Fibroblast of the aortic adventitia (primary cell): ENCODE measurements around the gene KRTAP4-6. TPM values are rescaled to one million over a fixed set of nuclear protein-coding genes. Genes with fewer than 3 reads are reported as not detected.

ENCODE experiments used
- DNase-seq: peaks from one replicate; pipeline ENCODE4 v3.0.0-alpha.2; 2010; ENCODE audit warnings: low read depth
- H3K4me3 ChIP-seq: 2 replicates; pipeline ENCODE4 v1.5.1; 2011; ENCODE audit warnings: low read depth, mild to moderate bottlenecking, control low read depth, low read length, moderate library complexity
- small RNA-seq: library from RNA; depleted of rRNA; stranded (forward); fragments of <200 nt; gene quantifications from one replicate; pipeline ENCODE3, GENCODE V24; 2012
- total RNA-seq: library from RNA; depleted of rRNA; stranded (reverse); fragments of >200 nt; gene quantifications from 2 replicates; pipeline ENCODE4 v1.2.3, GENCODE V29; 2012; ENCODE audit warnings: low replicate concordance
- TF ChIP-seq, protein P1 (sequence below): IDR thresholded peaks from 2 replicates; pipeline ENCODE4 v1.5.1; 2011; ENCODE audit warnings: mild to moderate bottlenecking, low read length, control low read depth, inconsistent platforms; ENCODE audit not compliant: insufficient read depth

The KRTAP4-6 gene
- total RNA-seq, 1 donor: not detected

DNA sequence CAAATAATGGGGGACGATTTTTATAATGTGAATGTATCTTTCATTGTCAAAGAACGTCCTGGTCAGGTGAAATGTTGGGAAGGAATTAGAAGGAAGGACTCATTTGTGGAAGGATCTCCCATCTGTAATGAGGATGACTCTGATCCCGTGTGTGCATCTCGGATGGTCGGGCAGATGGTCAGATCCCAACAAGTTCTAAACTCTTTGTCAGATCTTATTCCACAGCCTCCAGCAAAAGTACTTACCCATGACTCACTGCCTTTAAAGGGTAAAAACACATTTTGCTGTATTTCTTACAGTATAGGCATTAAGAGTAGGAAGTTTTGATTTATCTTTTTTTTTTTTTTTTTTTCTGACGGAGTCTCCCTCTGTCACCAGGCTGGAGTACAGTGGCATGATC lies 41.9 kb downstream of the KRTAP4-6 start:
- no peak for DNase-seq
- no peak overlapping the region for H3K4me3 ChIP-seq
- TF ChIP-seq, protein P1, sequence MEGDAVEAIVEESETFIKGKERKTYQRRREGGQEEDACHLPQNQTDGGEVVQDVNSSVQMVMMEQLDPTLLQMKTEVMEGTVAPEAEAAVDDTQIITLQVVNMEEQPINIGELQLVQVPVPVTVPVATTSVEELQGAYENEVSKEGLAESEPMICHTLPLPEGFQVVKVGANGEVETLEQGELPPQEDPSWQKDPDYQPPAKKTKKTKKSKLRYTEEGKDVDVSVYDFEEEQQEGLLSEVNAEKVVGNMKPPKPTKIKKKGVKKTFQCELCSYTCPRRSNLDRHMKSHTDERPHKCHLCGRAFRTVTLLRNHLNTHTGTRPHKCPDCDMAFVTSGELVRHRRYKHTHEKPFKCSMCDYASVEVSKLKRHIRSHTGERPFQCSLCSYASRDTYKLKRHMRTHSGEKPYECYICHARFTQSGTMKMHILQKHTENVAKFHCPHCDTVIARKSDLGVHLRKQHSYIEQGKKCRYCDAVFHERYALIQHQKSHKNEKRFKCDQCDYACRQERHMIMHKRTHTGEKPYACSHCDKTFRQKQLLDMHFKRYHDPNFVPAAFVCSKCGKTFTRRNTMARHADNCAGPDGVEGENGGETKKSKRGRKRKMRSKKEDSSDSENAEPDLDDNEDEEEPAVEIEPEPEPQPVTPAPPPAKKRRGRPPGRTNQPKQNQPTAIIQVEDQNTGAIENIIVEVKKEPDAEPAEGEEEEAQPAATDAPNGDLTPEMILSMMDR: no peak

DNA sequence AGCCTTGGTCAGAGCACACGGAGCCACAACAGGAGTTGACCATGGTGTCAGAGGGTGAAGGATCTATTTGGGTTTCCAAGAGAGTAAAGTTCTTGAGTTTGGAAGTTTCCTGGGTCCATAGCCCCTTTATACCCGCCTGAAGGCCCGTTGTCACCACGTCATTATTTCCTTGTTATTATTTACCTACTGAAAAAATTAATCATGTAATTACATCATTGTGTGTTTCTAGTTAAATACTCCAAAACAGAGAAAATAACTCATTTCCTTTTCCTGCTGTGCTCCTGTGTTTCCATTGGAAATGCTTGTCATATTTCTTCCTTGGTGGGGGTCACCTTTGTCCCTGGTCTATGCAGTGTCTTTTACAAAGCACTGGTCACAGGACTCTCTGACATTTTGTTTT lies 42.3 kb downstream of the KRTAP4-6 start, which contains the start of gene KRTAP4-8:
Gene KRTAP4-8 (minus strand): TSS at position 101 of the 400 bp plus-strand sequence. CDS start 58 bp downstream, at position 43.
- no peak for DNase-seq
- TF ChIP-seq, protein P1: no peak
- H3K4me3 ChIP-seq: no peak within 1 kb of the TSS

DNA sequence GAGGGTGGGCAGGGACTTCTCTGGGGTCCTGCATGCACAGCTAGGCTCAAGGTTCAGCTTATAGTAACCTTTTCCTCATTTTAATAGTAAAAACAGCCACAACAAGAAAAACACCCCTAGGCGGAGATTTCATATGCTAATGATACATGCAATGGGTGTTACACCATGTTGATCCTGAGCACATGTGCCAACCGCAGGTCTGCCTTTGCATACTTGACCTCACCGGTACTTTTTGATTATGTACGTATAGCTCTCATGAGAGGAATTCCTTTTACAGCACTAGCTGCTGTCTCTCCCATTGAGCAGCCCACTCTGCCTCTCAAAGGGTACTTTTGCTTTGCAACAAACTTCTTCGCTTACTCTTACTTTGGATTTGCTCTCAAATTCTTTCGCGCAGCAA lies 44.3 kb downstream of the KRTAP4-6 start:
- TF ChIP-seq, protein P1: no peak
- H3K4me3 ChIP-seq: no peak overlapping the region
- no peak for DNase-seq

Small RNA genes lying within 50 kb of the gene (small RNA-seq; reads per million reads assigned to genes)
- gene KRTAP4-17P: not detected

Other genes with a start within 250 kb of the KRTAP4-6 start
- gene KRT23, start 202.9 kb downstream of the KRTAP4-6 start, total RNA-seq: not detected in 2 replicates
- gene KRT39, start 173.6 kb downstream of the KRTAP4-6 start, total RNA-seq: not detected in 2 replicates
- not detected in 2 replicates for gene KRT40, start 156.2 kb downstream of the KRTAP4-6 start, total RNA-seq
- not detected in 2 replicates for gene KRTAP3-3, start 146.4 kb downstream of the KRTAP4-6 start, total RNA-seq
- gene KRTAP3-2, start 140.6 kb downstream of the KRTAP4-6 start, total RNA-seq: not detected in 2 replicates
- gene KRTAP3-1, start 131.4 kb downstream of the KRTAP4-6 start, total RNA-seq: not detected in 2 replicates
- 1.4 TPM in 1 of 2 replicates, not detected in the other for gene KRTAP1-5, start 113.3 kb downstream of the KRTAP4-6 start, total RNA-seq
- not detected in 2 replicates for gene KRTAP1-4, start 110.3 kb downstream of the KRTAP4-6 start, total RNA-seq
- gene KRTAP1-3, start 105.7 kb downstream of the KRTAP4-6 start, total RNA-seq: not detected in 2 replicates
- not detected in 2 replicates for gene KRTAP1-1, start 99.1 kb downstream of the KRTAP4-6 start, total RNA-seq
- not detected in 2 replicates for gene KRTAP2-1, start 93.2 kb downstream of the KRTAP4-6 start, total RNA-seq
- not detected in 2 replicates for gene KRTAP2-2, start 85.3 kb downstream of the KRTAP4-6 start, total RNA-seq
- gene KRTAP2-3, start 80.4 kb downstream of the KRTAP4-6 start, total RNA-seq: not detected in 2 replicates
- not detected in 2 replicates for gene KRTAP2-4, start 74.7 kb downstream of the KRTAP4-6 start, total RNA-seq
- gene KRTAP4-7, start 56.4 kb downstream of the KRTAP4-6 start, total RNA-seq: not detected in 2 replicates
- gene KRTAP4-8, start 42.4 kb downstream of the KRTAP4-6 start, total RNA-seq: not detected in 2 replicates
- gene KRTAP4-16, start 38.3 kb downstream of the KRTAP4-6 start, total RNA-seq: not detected in 2 replicates
- not detected in 2 replicates for gene KRTAP4-9, start 35.2 kb downstream of the KRTAP4-6 start, total RNA-seq
- not detected in 2 replicates for gene KRTAP4-11, start 22.2 kb downstream of the KRTAP4-6 start, total RNA-seq
- gene KRTAP4-12, start 16.4 kb downstream of the KRTAP4-6 start, total RNA-seq: not detected in 2 replicates
- not detected in 2 replicates for gene KRTAP4-5, start 9.3 kb upstream of the KRTAP4-6 start, total RNA-seq
- gene KRTAP4-4, start 20.2 kb upstream of the KRTAP4-6 start, total RNA-seq: not detected in 2 replicates
- gene KRTAP4-3, start 27.7 kb upstream of the KRTAP4-6 start, total RNA-seq: not detected in 2 replicates
- gene KRTAP4-2, start 37.7 kb upstream of the KRTAP4-6 start, total RNA-seq: not detected in 2 replicates
- gene KRTAP4-1, start 44.4 kb upstream of the KRTAP4-6 start, total RNA-seq: not detected in 2 replicates
- gene KRTAP9-1, start 49.3 kb upstream of the KRTAP4-6 start, total RNA-seq: not detected in 2 replicates
- not detected in 2 replicates for gene KRTAP9-2, start 86.1 kb upstream of the KRTAP4-6 start, total RNA-seq
- not detected in 2 replicates for gene KRTAP9-3, start 91.9 kb upstream of the KRTAP4-6 start, total RNA-seq
- gene KRTAP9-8, start 97.5 kb upstream of the KRTAP4-6 start, total RNA-seq: not detected in 2 replicates
- not detected in 2 replicates for gene KRTAP9-4, start 109.1 kb upstream of the KRTAP4-6 start, total RNA-seq
- not detected in 2 replicates for gene KRTAP9-9, start 114.8 kb upstream of the KRTAP4-6 start, total RNA-seq
- gene KRTAP9-6, start 124.8 kb upstream of the KRTAP4-6 start, total RNA-seq: not detected in 2 replicates
- not detected in 2 replicates for gene KRTAP9-7, start 135.2 kb upstream of the KRTAP4-6 start, total RNA-seq
- not detected in 2 replicates for gene KRTAP29-1, start 162.3 kb upstream of the KRTAP4-6 start, total RNA-seq
- gene KRTAP16-1, start 168.8 kb upstream of the KRTAP4-6 start, total RNA-seq: not detected in 2 replicates
- not detected in 2 replicates for gene KRTAP17-1, start 175.2 kb upstream of the KRTAP4-6 start, total RNA-seq
- not detected in 2 replicates for gene KRT33A, start 210.3 kb upstream of the KRTAP4-6 start, total RNA-seq
- gene KRT33B, start 229.3 kb upstream of the KRTAP4-6 start, total RNA-seq: not detected in 2 replicates
- gene KRT34, start 241.8 kb upstream of the KRTAP4-6 start, total RNA-seq: 0.45 TPM in 1 of 2 replicates, not detected in the other